ENCODE data around the gene AZI2.

AZI2 gene

DNA sequence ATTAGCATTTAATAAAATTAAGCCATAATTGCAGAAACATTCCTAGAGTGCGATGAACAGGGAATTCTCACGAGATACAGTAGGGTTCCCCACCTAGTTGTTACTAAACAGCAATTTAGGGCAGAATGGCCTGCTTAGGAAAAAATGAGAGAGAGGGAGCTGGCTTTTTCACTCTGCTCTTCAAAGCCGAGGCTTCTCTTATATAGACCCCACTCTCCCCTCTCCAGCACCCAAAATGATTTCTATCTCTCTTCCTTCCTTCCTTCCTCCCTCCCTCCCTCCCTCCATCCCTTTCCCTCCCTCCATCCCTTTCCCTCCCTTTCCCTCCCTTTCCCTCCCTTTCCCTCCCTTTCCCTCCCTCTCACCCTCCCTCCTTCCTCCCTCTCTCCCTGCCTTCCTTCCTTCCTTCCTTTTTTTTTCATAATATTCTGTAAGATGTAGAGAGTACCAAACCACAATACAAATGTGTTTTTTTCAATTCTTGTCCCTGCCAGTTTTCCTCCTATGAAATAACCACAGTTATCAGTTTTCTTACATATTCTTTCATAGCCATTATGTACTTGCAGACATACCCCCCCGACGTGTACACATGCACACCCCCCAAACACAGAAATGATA is 48.2 kb downstream of the AZI2 start:
- no peak for DNase-seq

GRCh38 chr3:28299705-28300104 is 48.9 kb downstream of the AZI2 start:
- no peak for DNase-seq

DNA sequence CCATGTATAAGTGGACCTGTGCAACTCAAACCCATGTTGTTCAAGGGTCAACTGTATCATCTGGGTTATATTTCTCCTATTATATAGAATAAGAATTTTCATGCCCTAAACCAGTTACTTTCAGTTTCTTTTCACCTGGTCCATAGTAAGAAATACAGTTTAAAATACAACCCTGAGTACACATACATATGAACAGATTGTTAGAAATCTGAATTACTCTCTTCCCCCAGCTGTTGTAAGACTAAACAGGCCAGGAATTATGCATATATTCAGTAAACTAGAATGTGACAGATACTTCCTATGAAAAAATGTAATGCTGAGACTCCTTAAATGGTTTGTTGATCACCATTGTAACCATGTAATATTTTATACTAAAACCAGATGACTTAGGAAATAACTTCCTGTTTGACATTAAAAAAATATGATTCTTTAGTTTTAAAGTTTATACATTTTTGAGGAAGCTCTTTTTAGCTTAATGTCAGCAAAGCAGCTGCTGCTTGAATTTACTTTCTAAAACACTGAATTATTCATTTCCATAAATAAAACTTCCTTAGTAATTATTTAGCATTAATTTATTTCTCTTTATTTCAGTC is 52.6 kb downstream of the AZI2 start:
- DNase-seq, result no peak

DNA sequence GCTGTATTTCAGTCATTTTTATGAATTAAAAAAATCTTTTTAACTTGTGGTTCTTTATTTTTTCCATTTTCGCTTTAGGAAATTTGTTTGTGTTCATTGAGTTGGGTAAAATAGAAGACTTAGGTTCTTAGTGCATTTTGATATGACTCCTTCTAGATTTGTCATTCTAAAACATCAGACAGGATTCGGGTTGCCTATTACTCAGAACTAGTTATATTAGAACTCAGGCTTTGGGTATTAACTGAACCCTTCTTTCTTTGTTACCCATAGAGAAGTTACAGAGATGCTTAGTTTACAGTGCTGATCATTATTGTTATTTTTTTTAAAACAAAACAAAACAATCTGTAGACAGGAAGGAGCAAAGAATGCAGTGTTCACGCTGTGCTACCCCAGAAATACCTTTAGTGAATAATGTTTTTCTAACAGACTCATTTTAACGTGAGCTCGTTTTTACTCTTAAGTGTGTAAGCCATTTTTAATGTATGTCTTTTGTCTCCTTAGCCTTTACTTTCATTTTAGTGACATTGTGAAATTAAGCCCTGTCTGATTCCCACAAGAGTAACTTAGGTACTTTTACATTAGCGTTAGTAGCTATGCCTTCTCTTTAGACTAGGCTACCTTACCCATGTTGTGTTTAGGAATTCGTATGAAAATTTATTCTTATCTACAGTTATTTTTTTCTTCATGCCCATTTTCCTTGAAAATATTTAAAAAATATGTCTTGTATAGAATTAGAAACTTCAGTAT is 53.8 kb downstream of the AZI2 start:
- no peak for DNase-seq

- DNase-seq, result no peak
These were observed 56.0 kb downstream of the AZI2 start for GRCh38 chr3:28292622-28293021.

- DNase-seq, result no peak
These were observed 57.0 kb downstream of the AZI2 start for GRCh38 chr3:28291577-28291976.

DNA sequence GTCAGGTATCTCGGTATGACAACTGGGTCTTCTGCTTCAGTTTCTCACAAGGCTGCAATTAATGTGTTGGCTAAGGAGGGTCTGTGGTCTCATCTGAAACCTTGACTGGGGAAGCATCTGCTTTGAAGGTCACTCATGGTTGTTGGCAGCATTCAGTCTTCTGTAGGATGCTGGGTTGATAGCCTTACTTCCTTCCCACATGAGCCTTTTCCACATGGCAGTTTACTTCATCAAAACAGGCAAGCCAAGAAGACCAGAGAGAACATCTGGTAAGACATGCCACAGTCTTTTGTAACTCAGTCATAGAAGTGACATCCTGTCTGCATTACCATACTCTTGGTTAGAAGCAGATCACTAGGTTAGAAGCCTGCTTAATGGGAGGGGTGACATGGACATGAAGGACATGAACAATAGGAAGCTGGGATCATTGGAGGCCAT is 57.7 kb downstream of the AZI2 start:
- no peak for DNase-seq

DNA sequence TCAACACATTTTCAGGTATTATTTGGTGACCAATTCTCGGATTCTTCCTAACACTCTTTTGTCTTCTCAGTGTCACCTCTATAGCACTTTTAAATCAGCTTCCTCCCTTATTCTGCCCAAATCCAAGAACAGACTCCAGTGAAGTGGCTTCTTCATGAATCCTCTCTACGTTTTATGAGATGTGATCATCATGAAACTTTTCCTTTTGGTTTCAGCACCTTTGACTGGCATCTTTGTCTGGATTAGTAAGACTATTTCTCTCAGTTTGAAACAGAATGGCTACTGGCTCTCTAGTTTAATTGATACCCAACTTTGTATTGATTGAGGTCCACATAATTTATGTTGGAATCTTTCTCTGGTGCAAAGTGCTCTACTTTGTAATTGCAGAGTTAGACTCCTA is 61.6 kb downstream of the AZI2 start:
- no peak for DNase-seq

GRCh38 chr3:28286595-28286994 is 62.0 kb downstream of the AZI2 start:
- no peak for DNase-seq

DNA sequence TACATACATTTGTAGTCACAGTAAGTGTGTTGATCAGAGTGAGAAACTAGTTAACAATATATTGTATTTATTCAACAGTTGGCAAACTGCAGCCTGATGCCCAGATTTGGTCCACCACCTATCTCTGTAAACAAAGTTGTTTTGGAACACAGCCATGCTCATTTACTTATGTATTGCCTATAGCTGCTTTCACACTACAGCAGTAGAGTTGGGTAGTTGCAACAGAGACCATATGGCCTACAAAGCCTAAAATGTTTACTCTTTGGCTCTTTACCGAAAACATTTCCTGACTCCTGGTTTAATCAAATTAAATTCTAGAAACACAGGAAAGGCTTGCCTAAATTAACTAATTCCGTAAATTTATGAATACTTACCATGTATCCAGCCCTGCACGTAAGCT is 67.8 kb downstream of the AZI2 start:
- DNase-seq, result no peak

GRCh38 chr3:28279770-28280169 is 68.9 kb downstream of the AZI2 start:
- no peak for DNase-seq

- DNase-seq, result no peak
These were observed 69.7 kb downstream of the AZI2 start for GRCh38 chr3:28278918-28279317.

GRCh38 chr3:28273837-28274236 is 74.8 kb downstream of the AZI2 start:
- no peak for DNase-seq
